H1 (cell line): ENCODE data around the gene CABCOCO1. TPM values are rescaled to one million over a fixed set of nuclear protein-coding genes. Genes with fewer than 3 reads are reported as not detected.

Source experiments
- CTCF ChIA-PET: fragments of 300-600 bp; sonication (Branson Sonifier 250); formaldehyde crosslinking; loops from one replicate; lab custom pipeline; 2021; ENCODE audit not compliant: partially characterized antibody; lab: Charles Lee
- POLR2A ChIA-PET: fragments of 300-600 bp; sonication (Branson Sonifier 250); formaldehyde crosslinking; loops from one replicate; lab custom pipeline; 2021; ENCODE audit warnings: inconsistent platforms; ENCODE audit not compliant: partially characterized antibody; lab: Charles Lee
- DNase-seq, 2 experiments: peaks; one replicate each; pipeline versions ENCODE4 v3.0.0 to v3.0.0-alpha.2; 2010 to 2022; ENCODE audit warnings: low spot score in 2 of 2, low read depth in 1 of 2, mixed read lengths in 1 of 2
- FAIRE-seq: peaks from 2 replicates; lab custom pipeline; 2011; peaks lifted over from hg19 to GRCh38; lab: Jason Lieb, UNC
- H2AFZ ChIP-seq: 2 replicates; pipeline ENCODE4 v1.8.1; 2012; ENCODE audit warnings: low read length, inconsistent platforms
- H2AK5ac ChIP-seq: 2 replicates; pipeline ENCODE4 v1.6.1; 2013; ENCODE audit warnings: low read depth, low read length
- H2BK120ac ChIP-seq: replicated peaks from 2 replicates; pipeline ENCODE3; 2013; ENCODE audit warnings: low read depth, low read length, inconsistent platforms
- H2BK12ac ChIP-seq: 2 replicates; pipeline ENCODE4 v1.6.1; 2013; ENCODE audit warnings: low read depth, low read length
- H2BK15ac ChIP-seq: 2 replicates; pipeline ENCODE4 v1.6.1; 2013; ENCODE audit warnings: low read length
- H2BK20ac ChIP-seq: 2 replicates; pipeline ENCODE4 v1.6.1; 2013; ENCODE audit warnings: low read length
- H2BK5ac ChIP-seq: 2 replicates; pipeline ENCODE4 v1.6.1; 2013; ENCODE audit warnings: low read depth, low read length
- H3K14ac ChIP-seq: 2 replicates; pipeline ENCODE4 v1.6.1; 2013; ENCODE audit warnings: inconsistent platforms; ENCODE audit not compliant: insufficient read length
- H3K18ac ChIP-seq: 2 replicates; pipeline ENCODE4 v1.6.1; 2013; ENCODE audit warnings: low read length; ENCODE audit errors: extremely low read depth
- H3K23ac ChIP-seq: 2 replicates; pipeline ENCODE4 v1.6.1; 2013; ENCODE audit warnings: inconsistent platforms; ENCODE audit not compliant: insufficient read length
- H3K23me2 ChIP-seq: 2 replicates; pipeline ENCODE4 v1.6.1; 2013; ENCODE audit warnings: low read depth, low read length
- H3K27ac ChIP-seq: 2 replicates; pipeline ENCODE4 v1.6.1; 2011; ENCODE audit warnings: low read depth, low read length, inconsistent platforms
- H3K27me3 ChIP-seq, 4 experiments: replicated peaks in 1 of 4; 1 replicate in 1 of 4; 2 replicates in 3 of 4; pipeline versions ENCODE4 v1.6.1 to v1.8.1; 2011 to 2013; ENCODE audit warnings: low read length in 3 of 4, mild to moderate bottlenecking in 3 of 4, inconsistent platforms in 2 of 4, mixed read lengths in 2 of 4, moderate library complexity in 1 of 4; ENCODE audit not compliant: control insufficient read depth in 3 of 4, insufficient read depth in 3 of 4; ENCODE audit errors: extremely low read depth in 1 of 4
- H3K36me3 ChIP-seq, 4 experiments: 2 replicates each; pipeline versions ENCODE4 v1.6.1 to v1.8.1; 2011 to 2013; ENCODE audit warnings: mild to moderate bottlenecking in 4 of 4, low read length in 3 of 4, moderate library complexity in 2 of 4, control low read depth in 1 of 4, inconsistent platforms in 1 of 4; ENCODE audit not compliant: insufficient read depth in 4 of 4, control insufficient read depth in 2 of 4
- H3K4ac ChIP-seq: replicated peaks from 2 replicates; pipeline ENCODE3; 2013; ENCODE audit warnings: low read length, low read depth, mixed read lengths, inconsistent platforms; ENCODE audit not compliant: insufficient read length
- H3K4me1 ChIP-seq, 4 experiments: replicated peaks in 1 of 4; 1 replicate in 1 of 4; 2 replicates in 3 of 4; pipeline versions ENCODE4 v1.6.1 to v1.8.1; 2011 to 2013; ENCODE audit warnings: low read length in 3 of 4, inconsistent platforms in 2 of 4, mixed read lengths in 1 of 4; ENCODE audit not compliant: insufficient read depth in 4 of 4, control insufficient read depth in 3 of 4
- H3K4me2 ChIP-seq, 2 experiments: 2 replicates each; pipeline versions ENCODE4 v1.6.1 to v1.8.1; 2011 to 2013; ENCODE audit warnings: low read depth in 2 of 2, low read length in 2 of 2, control low read depth in 1 of 2, inconsistent platforms in 1 of 2, mild to moderate bottlenecking in 1 of 2; ENCODE audit not compliant: insufficient read depth in 1 of 2
- H3K4me3 ChIP-seq, 4 experiments: fragments of 200-600, 300-600 bp in 1 of 4; sonication (generic), shearing (Covaris generic), sonication (Bioruptor Twin) in 1 of 4; 2 replicates each; pipeline versions ENCODE4 v1.5.1 to v1.8.1; 2011 to 2016; ENCODE audit warnings: low read length in 4 of 4, low read depth in 3 of 4, control low read depth in 2 of 4, inconsistent platforms in 2 of 4, mild to moderate bottlenecking in 2 of 4, mixed read lengths in 1 of 4, moderate library complexity in 1 of 4; ENCODE audit not compliant: insufficient read depth in 2 of 4; ENCODE audit errors: extremely low read depth in 1 of 4
- H3K56ac ChIP-seq: replicated peaks from 2 replicates; pipeline ENCODE3; 2013; ENCODE audit warnings: low read depth, mild to moderate bottlenecking, mixed read lengths, low read length, inconsistent platforms; ENCODE audit not compliant: insufficient read length
- H3K79me1 ChIP-seq: 2 replicates; pipeline ENCODE4 v1.6.1; 2013; ENCODE audit warnings: low read depth, low read length, control low read depth
- H3K79me2 ChIP-seq, 2 experiments: 2 replicates each; pipeline versions ENCODE4 v1.6.1 to v1.8.1; 2012 to 2013; ENCODE audit warnings: low read length in 2 of 2, mild to moderate bottlenecking in 2 of 2, inconsistent platforms in 1 of 2; ENCODE audit not compliant: insufficient read depth in 2 of 2, control insufficient read depth in 1 of 2
- H3K9ac ChIP-seq, 4 experiments: replicated peaks in 1 of 4; 1 replicate in 1 of 4; 2 replicates in 3 of 4; pipeline versions ENCODE4 v1.6.1 to v1.8.1; 2011 to 2013; ENCODE audit warnings: low read depth in 3 of 4, low read length in 3 of 4, control low read depth in 2 of 4, mild to moderate bottlenecking in 2 of 4, moderate library complexity in 2 of 4, inconsistent platforms in 1 of 4; ENCODE audit errors: extremely low read depth in 1 of 4
- H3K9me3 ChIP-seq, 2 experiments: 2 replicates each; pipeline versions ENCODE4 v1.6.1 to v1.8.1; 2012 to 2013; ENCODE audit warnings: mild to moderate bottlenecking in 2 of 2, moderate library complexity in 2 of 2, control low read depth in 1 of 2, inconsistent platforms in 1 of 2, low read depth in 1 of 2, low read length in 1 of 2, mixed read lengths in 1 of 2; ENCODE audit not compliant: insufficient read depth in 2 of 2
- H4K20me1 ChIP-seq, 2 experiments: replicated peaks in 1 of 2; 2 replicates each; pipeline versions ENCODE3 to v1.8.1; 2011 to 2013; ENCODE audit warnings: inconsistent platforms in 2 of 2, low read length in 2 of 2, mild to moderate bottlenecking in 1 of 2; ENCODE audit not compliant: insufficient read depth in 2 of 2, control insufficient read depth in 1 of 2
- H4K5ac ChIP-seq: 2 replicates; pipeline ENCODE4 v1.6.1; 2013; ENCODE audit warnings: low read length, low read depth, mixed read lengths, inconsistent platforms; ENCODE audit not compliant: insufficient read length
- H4K8ac ChIP-seq: 2 replicates; pipeline ENCODE4 v1.8.0; 2013; ENCODE audit warnings: mild to moderate bottlenecking, moderate library complexity, low read length, inconsistent platforms; ENCODE audit not compliant: insufficient read depth; ENCODE audit errors: extremely low read depth
- H4K91ac ChIP-seq: replicated peaks from 2 replicates; pipeline ENCODE3; 2013; ENCODE audit warnings: low read length, mixed read lengths, inconsistent platforms; ENCODE audit not compliant: insufficient read length
- ASH2L ChIP-seq: fragments of 200-600, 300-600 bp; sonication (generic); IDR thresholded peaks from one replicate; pipeline ENCODE4 v1.7.1; 2017; ENCODE audit warnings: low read length
- BACH1 ChIP-seq: IDR thresholded peaks from 2 replicates; pipeline ENCODE4 v1.6.1; 2012; ENCODE audit warnings: low read length, improper control_type of control experiment
- CBX5 ChIP-seq: fragments of 300-800, 300-1000 bp; sonication (generic); IDR thresholded peaks from 2 replicates; pipeline ENCODE4 v1.7.1; 2016; ENCODE audit warnings: antibody characterized with exemption, low read length, low read depth
- CTBP2 ChIP-seq: IDR thresholded peaks from 2 replicates; pipeline ENCODE4 v1.7.0; 2011; ENCODE audit warnings: borderline replicate concordance, mild to moderate bottlenecking, moderate library complexity, mixed read lengths, low read length; ENCODE audit not compliant: insufficient read depth, insufficient read length
- KDM1A ChIP-seq: fragments of 200-600, 300-600 bp; sonication (generic); IDR thresholded peaks from 2 replicates; pipeline ENCODE4 v1.7.1; 2016; ENCODE audit warnings: mild to moderate bottlenecking, low read length, borderline replicate concordance
- WGBS, 2 experiments: shearing (Covaris generic) in 1 of 2; methylation state at CpG; one replicate each; pipeline versions ENCODE4 v1.1.6 to v1.1.7; 2013 to 2015; ENCODE audit warnings: low lambda C conversion rate in 2 of 2, mixed read lengths in 2 of 2, inconsistent platforms in 1 of 2, low coverage in 1 of 2, missing lambda C conversion rate in 1 of 2; ENCODE audit not compliant: insufficient replicate concordance in 2 of 2, insufficient coverage in 1 of 2, insufficient read length in 1 of 2; ENCODE audit errors: extremely low coverage in 1 of 2, missing lambda C conversion rate in 1 of 2; 5-methylcytosine and 5-hydroxymethylcytosine counted together
- polyA plus RNA-seq, 7 experiments: library from polyadenylated mRNA; depleted of rRNA in 3 of 7; stranded (reverse) in 5 of 7; unstranded in 2 of 7; fragments of >200 nt in 5 of 7; fragments of 200-250 nt in 2 of 7; gene quantifications; 1 replicate in 5 of 7; 2 replicates in 1 of 7; 4 replicates in 1 of 7; pipeline versions ENCODE4 v1.2.1 to v1.2.3, GENCODE V29; 2011 to 2013; ENCODE audit warnings: missing spikeins in 2 of 7, mixed read lengths in 2 of 7
- total RNA-seq: library from RNA; stranded (reverse); fragmentation: NEBNext Ultra II Directional; extraction: Animal tissue kit (Norgen Biotek cat#: 25700); gene quantifications from 2 replicates; pipeline ENCODE4 v1.2.1, GENCODE V29; 2021

Gene CABCOCO1
- total and polyA plus RNA-seq, 2 of the 8 experiments (the other 6 are each of a cell fraction or from before 2014, with no cell fraction given) = not detected

GRCh38 chr10:61747307-61747706, 84.6 kb downstream of the CABCOCO1 start:
- Histone ChIP-seq H3K9me3 (0 out of 4 replicates have a peak, but pooled peaks cover 0 to 4% of the 10 kb centered on the region in 2 experiments), H3K4ac (no peak overlapping the region), H3K9ac (no peak overlapping the region), H4K20me1 (no peaks in the 10 kb centered on the region), H2BK15ac (no peak overlapping the region), H3K4me2 (no peak overlapping the region), H3K23me2 (no peaks in the 10 kb centered on the region), H3K27ac (no peak overlapping the region), H3K14ac (no peak overlapping the region), H2BK120ac (no peak overlapping the region), H3K36me3 (no peaks in the 10 kb centered on the region), H2BK5ac (no peak overlapping the region), H3K4me3 (no peak overlapping the region), H3K27me3 (no peaks in the 10 kb centered on the region), H4K8ac (no peak overlapping the region), H2BK20ac (no peak overlapping the region), H3K18ac (no peak overlapping the region), H3K79me1 (no peaks in the 10 kb centered on the region), H2BK12ac (no peak overlapping the region), H3K23ac (no peak overlapping the region), H3K4me1 (no peaks in the 10 kb centered on the region; a peak in 1 of 7 replicates), H4K91ac (no peak overlapping the region), H3K56ac (no peak overlapping the region), H2AFZ (no peak overlapping the region), H2AK5ac (no peak overlapping the region), H3K79me2 (no peaks in the 10 kb centered on the region), H4K5ac (no peak overlapping the region)
- ChIA-PET POLR2A (no interaction called here), CTCF (interaction anchor here (0.9 to 10.3 kb wide), 4 partner anchors 14 to 626 kb away, joined by 3 to 120 read pairs (median 27); no protein-coding TSS in a partner anchor)
- no peak for FAIRE-seq
- 91% methylated on average over 2 of the region's 2 CpGs; no CpG with 5 or more reads in 1 of the 2 experiments for WGBS, 2 experiments
- DNase-seq = no peak
- TF ChIP-seq CBX5 = no peak
- no peak for TF ChIP-seq KDM1A
- no peak for TF ChIP-seq BACH1
- no peak for TF ChIP-seq ASH2L
- no peak for TF ChIP-seq CTBP2
